Activated CD8-positive, alpha-beta memory T cell treated with anti-CD3 and anti-CD28 coated beads, Interleukin-2, amount 50 U/mL, for 48 hours (primary cell): ENCODE results near the gene NKX3-2.

Experiments used
- DNase-seq: peaks from one replicate; pipeline ENCODE4 v3.0.0-alpha.2; 2020

Gene NKX3-2

GRCh38 chr4:13544606-13545393 is 492 bp upstream of the NKX3-2 start:
- DNase-seq, result no peak

- no peak for DNase-seq
Observed at GRCh38 chr4:13543032-13543838, 1.1 kb downstream of the NKX3-2 start.

GRCh38 chr4:13542577-13543031 is 1.7 kb downstream of the NKX3-2 start:
- no peak for DNase-seq

- peak; percentile 63 for DNase-seq
Observed at GRCh38 chr4:13541720-13542576, 2.4 kb downstream of the NKX3-2 start.

GRCh38 chr4:13541176-13541604 is 3.1 kb downstream of the NKX3-2 start:
- peak; percentile 50 for DNase-seq

- DNase-seq, result peak; percentile 57
Observed at GRCh38 chr4:13540446-13541175, 3.7 kb downstream of the NKX3-2 start.

GRCh38 chr4:13539619-13540445 is 4.5 kb downstream of the NKX3-2 start:
- DNase-seq, result peak; percentile 52

- DNase-seq, result peak; percentile 53
Observed at GRCh38 chr4:13539047-13539618, 5.2 kb downstream of the NKX3-2 start.

GRCh38 chr4:13538427-13538973 is 5.8 kb downstream of the NKX3-2 start:
- DNase-seq, result no peak

GRCh38 chr4:13537832-13538177 is 6.5 kb downstream of the NKX3-2 start:
- DNase-seq, result no peak

- DNase-seq, result peak; percentile 56
Observed at GRCh38 chr4:13537011-13537831, 7.1 kb downstream of the NKX3-2 start.

GRCh38 chr4:13536607-13537006 is 7.7 kb downstream of the NKX3-2 start:
- DNase-seq, result no peak

GRCh38 chr4:13535708-13536361 is 8.5 kb downstream of the NKX3-2 start:
- DNase-seq, result peak; percentile 51

GRCh38 chr4:13535118-13535517 is 9.2 kb downstream of the NKX3-2 start:
- DNase-seq, result no peak

- peak; percentile 50 for DNase-seq
Observed at GRCh38 chr4:13534344-13535063, 9.8 kb downstream of the NKX3-2 start.

GRCh38 chr4:13533670-13534343 is 10.5 kb downstream of the NKX3-2 start:
- DNase-seq, result no peak

GRCh38 chr4:13531625-13531998 is 12.7 kb downstream of the NKX3-2 start:
- DNase-seq, result no peak
